HuH-7 (cell line): ENCODE measurements around the gene SCN4B.

Experiments
- DNase-seq: peaks from one replicate; pipeline ENCODE4 v3.0.0; 2011; ENCODE audit warnings: low spot score

The SCN4B gene

DNA sequence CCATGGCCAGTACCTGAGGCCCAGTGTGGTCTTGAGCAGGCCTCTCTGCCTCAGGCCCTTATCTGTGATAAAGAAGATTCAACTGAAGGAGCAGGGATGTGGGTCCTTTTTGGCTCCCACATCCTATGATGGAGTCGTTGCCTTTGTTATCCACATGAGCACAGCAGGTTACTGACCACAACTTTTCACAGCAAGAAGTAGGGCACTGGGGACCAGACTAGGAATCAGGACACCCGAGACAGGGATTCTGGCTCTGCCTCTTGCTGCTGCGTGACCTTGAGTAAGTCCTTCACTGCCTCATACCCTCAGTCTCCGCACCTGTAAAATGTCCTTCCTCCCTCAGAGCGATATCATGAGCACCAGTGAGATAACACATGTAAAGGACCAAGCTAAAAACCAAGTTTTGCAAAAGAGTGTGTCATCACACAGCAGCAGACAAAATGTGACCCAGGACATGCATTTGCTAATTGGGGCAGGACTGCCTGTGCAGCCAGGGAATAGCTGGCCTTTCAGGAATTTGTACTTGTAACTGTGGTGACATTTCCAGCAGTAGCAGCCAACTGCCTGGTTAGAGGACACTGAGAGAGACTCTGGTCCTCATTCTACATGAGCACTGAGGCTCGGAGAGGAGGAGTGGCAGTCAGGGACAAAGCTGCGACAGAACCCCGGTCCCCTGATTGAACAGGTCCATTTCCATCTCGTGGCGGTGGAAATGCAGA, 52.6 kb downstream of the SCN4B start:
- DNase-seq, result no peak

DNA sequence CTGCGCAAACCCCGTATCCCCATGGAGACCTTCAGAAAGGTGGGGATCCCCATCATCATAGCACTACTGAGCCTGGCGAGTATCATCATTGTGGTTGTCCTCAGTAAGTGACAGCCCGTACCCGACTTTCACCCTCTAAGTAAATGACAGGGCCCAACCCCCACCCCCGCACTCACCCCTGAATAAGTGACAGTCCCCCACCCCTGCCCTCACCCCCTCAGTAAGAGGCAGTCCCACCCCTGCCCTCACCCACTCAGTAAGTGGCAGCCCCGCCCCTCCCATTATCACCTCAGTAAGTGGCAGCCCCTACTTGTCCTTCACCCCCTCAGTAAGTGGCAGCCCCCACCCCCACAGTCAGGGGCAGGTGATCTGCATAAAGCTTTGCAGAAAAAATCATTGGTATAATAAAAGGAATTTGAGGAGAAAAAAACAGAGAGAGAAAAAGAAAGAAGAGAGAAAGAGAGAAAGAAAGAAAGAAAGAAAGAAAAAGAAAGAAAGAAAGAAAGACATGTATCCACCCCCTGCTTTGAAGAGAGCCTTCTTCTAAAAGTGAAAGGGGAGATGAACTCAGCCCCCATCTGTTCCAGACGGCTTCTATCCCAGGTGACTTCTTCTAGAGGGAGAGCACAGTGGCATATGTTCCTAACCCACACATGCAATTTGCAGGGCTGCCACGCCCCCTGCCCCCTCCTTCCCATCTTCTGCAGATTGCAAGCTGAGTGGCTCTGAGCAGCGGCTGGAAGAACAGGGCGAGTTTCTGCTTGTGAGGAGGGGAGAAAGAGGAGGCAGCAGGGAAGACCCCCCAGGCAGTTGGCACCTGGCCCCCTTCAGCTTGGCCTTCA, 53.4 kb downstream of the SCN4B start:
- DNase-seq, result no peak

GRCh38 chr11:118095967-118096367, 56.7 kb downstream of the SCN4B start:
- no peak for DNase-seq

- DNase-seq, result no peak
Observed at GRCh38 chr11:118095493-118095892, 57.1 kb downstream of the SCN4B start.

GRCh38 chr11:118092907-118093571, 59.6 kb downstream of the SCN4B start:
- no peak for DNase-seq

- no peak for DNase-seq
Observed at GRCh38 chr11:118091690-118092089, 60.9 kb downstream of the SCN4B start.

DNA sequence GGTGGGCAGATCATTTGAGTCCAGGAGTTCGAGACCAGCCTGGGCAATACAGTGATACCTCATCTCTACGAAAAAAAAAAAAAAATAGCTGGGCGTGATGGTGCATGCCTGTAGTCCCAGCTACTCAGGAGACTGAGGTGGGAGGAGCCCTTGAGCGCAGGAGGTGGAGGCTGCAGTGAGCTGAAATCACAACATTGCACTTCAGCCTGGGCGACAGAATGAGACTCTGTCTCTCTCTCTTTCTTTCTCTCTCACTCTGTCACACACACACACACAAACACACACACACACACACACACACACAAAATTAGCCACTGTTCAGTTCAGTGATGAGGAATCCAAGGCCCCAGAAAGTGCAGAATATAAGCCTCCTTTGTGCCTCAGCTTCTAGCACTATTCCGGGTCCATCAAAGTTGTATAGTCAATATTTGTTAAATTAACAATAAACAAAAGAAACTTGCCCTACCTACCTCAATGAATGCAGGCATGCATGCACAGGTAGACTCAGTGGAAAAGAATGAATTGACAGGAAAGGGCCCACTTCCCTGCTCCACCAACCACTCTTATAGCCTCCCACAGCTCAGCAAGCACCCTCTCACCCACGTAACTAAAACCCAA, 62.0 kb downstream of the SCN4B start:
- no peak for DNase-seq

- no peak for DNase-seq
Observed at GRCh38 chr11:118088531-118088930, 64.1 kb downstream of the SCN4B start.

DNA sequence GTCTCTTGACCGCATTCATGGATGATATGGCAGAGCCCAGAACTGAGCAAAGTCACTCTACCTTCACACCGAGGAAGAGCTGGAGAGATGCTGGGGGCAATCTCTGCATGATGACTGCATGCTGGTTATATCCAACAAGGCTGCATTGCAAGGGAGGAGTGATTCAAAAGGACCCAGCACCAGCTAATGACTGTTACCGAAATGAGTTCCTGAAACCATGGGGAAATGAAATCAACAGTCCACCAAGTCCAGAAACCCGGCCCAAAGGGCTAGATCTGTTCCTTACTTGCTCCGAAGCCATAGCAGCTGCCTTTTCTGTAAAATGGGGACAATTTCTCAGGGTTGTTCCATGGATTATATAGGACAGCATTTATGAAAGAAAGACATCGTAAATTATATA, 64.7 kb downstream of the SCN4B start:
- no peak for DNase-seq

DNA sequence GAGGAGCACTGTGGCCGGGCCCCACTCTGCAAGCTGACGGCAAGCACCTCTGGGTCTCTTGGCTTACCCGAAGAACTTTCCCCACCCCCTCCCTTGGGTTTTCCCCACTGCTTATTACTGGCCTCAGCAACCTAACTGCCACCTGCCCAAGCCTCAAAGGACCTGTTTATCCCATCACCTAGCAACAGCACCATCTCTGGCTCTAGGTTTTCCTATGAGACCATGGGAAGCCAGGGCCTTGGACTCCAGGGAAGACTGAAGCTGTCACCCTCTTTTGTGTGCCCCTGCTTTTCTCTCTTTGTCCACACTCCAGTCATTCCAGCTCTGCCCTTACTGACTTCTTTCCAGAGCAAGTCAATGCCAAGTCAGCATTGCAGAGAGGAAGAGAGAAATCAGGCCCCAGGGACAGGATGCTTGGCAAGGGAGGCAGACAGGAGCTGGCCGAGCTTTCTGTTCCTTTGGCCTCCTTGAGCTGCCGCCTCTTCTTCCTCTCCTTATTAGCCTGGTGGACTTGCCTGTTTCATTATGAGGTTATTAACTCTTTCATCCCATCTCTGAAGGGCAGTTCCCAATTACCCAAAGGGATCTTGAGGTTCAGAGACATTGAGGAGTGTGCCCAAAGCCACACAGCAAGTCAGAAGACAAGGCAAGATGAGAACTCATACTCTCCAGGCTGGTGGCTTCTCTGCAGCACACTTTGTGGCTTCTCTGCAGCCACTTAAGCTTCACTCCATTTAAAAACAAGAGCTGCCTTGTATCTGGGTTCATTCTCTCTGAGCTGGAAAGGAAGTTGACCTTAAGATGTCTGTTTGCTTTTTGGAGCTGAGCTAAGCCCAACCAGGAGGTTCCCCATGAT, 65.5 kb downstream of the SCN4B start, which contains the start of gene SMIM35:
Gene SMIM35, minus strand, starts transcription at position 51 of the 856 bp plus-strand sequence. CDS start 206 bp downstream, outside the sequence.
- no peak for DNase-seq

DNA sequence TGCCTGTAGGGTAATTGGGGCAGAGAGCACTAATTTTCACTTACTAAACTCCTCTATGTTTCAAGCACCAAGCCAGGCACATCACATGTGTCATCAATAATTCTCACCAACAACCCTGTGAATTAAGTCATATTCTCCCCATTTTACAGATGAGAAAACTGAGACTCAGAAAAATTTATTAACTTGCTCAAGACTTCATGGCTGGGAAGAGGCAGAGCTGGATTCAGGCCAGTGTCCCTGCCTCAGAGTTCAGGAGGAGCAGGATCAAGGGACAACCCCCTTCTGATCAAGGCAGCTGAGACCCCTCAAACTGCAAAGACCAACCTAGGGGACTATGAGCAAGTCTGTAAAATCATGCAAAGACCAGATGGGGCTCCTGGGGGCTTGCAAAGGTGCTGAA, 68.0 kb downstream of the SCN4B start:
- DNase-seq, result no peak

- DNase-seq, result no peak
Observed at GRCh38 chr11:118084247-118084646, 68.4 kb downstream of the SCN4B start.
